ENCODE data around the gene B3GAT1. TPM values are rescaled to one million over a fixed set of nuclear protein-coding genes. Genes with fewer than 3 reads are reported as not detected.

B3GAT1 gene
- polyA plus RNA-seq, 1 of the 3 experiments (the other 2 are of a cell fraction): 0.15 TPM

DNA sequence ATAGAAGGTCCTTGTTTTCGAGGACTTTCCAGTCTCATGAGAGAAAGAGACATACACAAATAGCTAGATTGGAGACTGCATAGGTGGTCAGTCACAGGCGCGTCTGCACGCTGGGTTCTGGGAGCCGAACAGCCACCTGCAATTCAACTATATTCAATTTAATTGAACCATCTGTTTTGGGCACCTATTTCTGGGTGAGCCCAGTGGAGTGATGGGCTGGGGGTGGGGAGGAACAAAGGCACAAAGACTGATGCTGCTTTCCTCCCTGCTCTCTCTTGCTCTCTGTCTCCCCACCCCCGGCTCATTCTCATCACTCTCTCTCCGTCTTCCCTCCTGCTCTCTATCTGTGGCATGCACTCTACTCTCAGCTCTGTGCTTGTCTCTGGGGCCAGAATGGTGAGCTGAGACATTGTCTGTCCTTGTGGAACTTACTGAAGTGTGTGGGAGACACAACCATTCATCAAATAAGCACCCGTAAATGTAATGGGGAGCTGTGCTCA lies 48.1 kb upstream of the B3GAT1 start:
- CTCF ChIA-PET: interaction anchor here (1.1 to 1.5 kb wide), 2 partner anchors 10 to 12 kb away, joined by 3 read pairs; no protein-coding TSS in a partner anchor
- H2AFZ ChIP-seq (ENCODE audit: low read depth): no peak overlapping the region

DNA sequence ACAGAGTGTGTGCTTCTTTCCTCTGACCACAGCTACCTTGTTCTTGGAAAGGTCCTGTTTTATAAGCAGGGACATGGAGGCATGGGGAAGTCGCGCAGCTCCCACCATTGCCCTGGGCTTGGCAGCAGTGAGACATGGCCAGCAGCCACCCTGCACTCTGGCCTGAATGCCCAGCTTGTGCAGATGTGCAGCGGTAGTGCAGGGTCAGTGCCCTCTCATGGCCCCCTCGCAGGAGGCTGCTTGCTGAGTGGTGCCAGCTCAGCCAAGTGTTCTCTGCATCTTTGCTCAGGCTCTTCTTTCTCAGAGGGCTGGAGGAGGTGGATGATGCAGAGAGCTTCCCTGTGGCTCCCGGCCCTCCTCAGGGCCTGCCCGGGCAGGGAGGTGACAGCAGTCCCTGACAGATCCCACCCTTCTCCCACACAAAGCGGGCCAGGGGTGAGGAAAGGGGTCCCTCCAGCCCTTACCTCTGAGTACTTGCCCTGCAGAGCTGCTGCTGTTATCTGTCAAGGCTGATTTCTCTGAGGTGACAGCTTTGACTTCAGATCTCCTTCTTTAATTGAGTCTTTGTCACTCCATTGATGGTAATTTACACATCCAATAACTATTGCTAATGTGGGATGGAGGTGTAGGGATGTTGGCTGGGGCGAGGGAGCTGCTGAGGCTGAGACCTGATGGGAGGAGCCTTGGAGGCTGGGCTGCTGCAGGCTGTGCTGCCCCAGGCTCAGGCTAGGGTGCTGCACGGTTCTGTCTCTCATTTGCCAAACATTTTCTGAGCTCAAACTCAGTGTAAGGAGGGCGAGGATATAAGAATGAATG lies 47.4 kb upstream of the B3GAT1 start:
- Histone ChIP-seq H3K4me3 (ENCODE audit: low read depth in 2 of 2, low read length in 1 of 2) (no peak overlapping the region), H3K36me3 (replicated peaks in 1 of 2; ENCODE audit: control insufficient read depth in 1 of 2, insufficient read depth in 2 of 2, low read length in 1 of 2) (no peaks in the 10 kb centered on the region), H3K4me2 (no peak overlapping the region), H3K9me3 (no peaks in the 10 kb centered on the region), H3F3A (replicated peaks; ENCODE audit: insufficient read depth) (no peaks in the 10 kb centered on the region), H3K27ac (ENCODE audit: low read depth in 2 of 2, low read length in 1 of 2) (no peak overlapping the region), H4K20me1 (ENCODE audit: insufficient read depth) (no peaks in the 10 kb centered on the region), H3K79me2 (ENCODE audit: insufficient read depth) (no peaks in the 10 kb centered on the region), H3K4me1 (ENCODE audit: control insufficient read depth in 1 of 2, insufficient read depth in 2 of 2, low read depth in 1 of 2, low read length in 1 of 2) (peaks cover 0 to 6% of the 10 kb centered on the region in 2 experiments; a peak in 1 of 4 replicates), H3K9ac (no peak overlapping the region), H3K27me3 (ENCODE audit: insufficient read depth) (no peaks in the 10 kb centered on the region), H3K9me2 (no peaks in the 10 kb centered on the region), H2AFZ (ENCODE audit: low read depth) (no peak overlapping the region)
- ChIA-PET CTCF (interaction anchor here (1.5 kb wide), 1 partner anchor 10 kb away, joined by 3 read pairs; no protein-coding TSS in a partner anchor), POLR2A (no interaction called here)
- DNase-seq: no peak
- WGBS (ENCODE audit: low lambda C conversion rate): 19% methylated on average over 8 of the region's 10 CpGs
- no peak for TF ChIP-seq EZH2phosphoT487 (IDR thresholded peaks at IDR 0.05; ENCODE audit: borderline replicate concordance, low read depth)
- no peak for TF ChIP-seq ELF1 (IDR thresholded peaks at IDR 0.05)
- no peak for TF ChIP-seq FOSL2 (IDR thresholded peaks at IDR 0.05; ENCODE audit: borderline replicate concordance, low read depth)
- TF ChIP-seq, protein P1, sequence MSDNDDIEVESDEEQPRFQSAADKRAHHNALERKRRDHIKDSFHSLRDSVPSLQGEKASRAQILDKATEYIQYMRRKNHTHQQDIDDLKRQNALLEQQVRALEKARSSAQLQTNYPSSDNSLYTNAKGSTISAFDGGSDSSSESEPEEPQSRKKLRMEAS (IDR thresholded peaks at IDR 0.05; ENCODE audit: low read depth): no peak
- no peak for TF ChIP-seq NRF1 (IDR thresholded peaks at IDR 0.05; ENCODE audit: low read depth, low read length)
- TF ChIP-seq TAF1 (IDR thresholded peaks at IDR 0.05; ENCODE audit: borderline replicate concordance, low read depth, low read length): no peak
- TF ChIP-seq JUND (IDR thresholded peaks at IDR 0.05): no peak
- TF ChIP-seq GATA2 (CRISPR knock-in tag; IDR thresholded peaks at IDR 0.05): no peak
- no peak for TF ChIP-seq YY1 (IDR thresholded peaks at IDR 0.05; ENCODE audit: low read depth)
- TF ChIP-seq, protein P2, sequence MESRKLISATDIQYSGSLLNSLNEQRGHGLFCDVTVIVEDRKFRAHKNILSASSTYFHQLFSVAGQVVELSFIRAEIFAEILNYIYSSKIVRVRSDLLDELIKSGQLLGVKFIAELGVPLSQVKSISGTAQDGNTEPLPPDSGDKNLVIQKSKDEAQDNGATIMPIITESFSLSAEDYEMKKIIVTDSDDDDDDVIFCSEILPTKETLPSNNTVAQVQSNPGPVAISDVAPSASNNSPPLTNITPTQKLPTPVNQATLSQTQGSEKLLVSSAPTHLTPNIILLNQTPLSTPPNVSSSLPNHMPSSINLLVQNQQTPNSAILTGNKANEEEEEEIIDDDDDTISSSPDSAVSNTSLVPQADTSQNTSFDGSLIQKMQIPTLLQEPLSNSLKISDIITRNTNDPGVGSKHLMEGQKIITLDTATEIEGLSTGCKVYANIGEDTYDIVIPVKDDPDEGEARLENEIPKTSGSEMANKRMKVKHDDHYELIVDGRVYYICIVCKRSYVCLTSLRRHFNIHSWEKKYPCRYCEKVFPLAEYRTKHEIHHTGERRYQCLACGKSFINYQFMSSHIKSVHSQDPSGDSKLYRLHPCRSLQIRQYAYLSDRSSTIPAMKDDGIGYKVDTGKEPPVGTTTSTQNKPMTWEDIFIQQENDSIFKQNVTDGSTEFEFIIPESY (IDR thresholded peaks at IDR 0.05; ENCODE audit: borderline replicate concordance, low read depth): no peak
- TF ChIP-seq, protein P3, sequence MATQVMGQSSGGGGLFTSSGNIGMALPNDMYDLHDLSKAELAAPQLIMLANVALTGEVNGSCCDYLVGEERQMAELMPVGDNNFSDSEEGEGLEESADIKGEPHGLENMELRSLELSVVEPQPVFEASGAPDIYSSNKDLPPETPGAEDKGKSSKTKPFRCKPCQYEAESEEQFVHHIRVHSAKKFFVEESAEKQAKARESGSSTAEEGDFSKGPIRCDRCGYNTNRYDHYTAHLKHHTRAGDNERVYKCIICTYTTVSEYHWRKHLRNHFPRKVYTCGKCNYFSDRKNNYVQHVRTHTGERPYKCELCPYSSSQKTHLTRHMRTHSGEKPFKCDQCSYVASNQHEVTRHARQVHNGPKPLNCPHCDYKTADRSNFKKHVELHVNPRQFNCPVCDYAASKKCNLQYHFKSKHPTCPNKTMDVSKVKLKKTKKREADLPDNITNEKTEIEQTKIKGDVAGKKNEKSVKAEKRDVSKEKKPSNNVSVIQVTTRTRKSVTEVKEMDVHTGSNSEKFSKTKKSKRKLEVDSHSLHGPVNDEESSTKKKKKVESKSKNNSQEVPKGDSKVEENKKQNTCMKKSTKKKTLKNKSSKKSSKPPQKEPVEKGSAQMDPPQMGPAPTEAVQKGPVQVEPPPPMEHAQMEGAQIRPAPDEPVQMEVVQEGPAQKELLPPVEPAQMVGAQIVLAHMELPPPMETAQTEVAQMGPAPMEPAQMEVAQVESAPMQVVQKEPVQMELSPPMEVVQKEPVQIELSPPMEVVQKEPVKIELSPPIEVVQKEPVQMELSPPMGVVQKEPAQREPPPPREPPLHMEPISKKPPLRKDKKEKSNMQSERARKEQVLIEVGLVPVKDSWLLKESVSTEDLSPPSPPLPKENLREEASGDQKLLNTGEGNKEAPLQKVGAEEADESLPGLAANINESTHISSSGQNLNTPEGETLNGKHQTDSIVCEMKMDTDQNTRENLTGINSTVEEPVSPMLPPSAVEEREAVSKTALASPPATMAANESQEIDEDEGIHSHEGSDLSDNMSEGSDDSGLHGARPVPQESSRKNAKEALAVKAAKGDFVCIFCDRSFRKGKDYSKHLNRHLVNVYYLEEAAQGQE (IDR thresholded peaks at IDR 0.05; ENCODE audit: low read depth, low read length): no peak
- TF ChIP-seq POLR2AphosphoS5 (IDR thresholded peaks at IDR 0.05; ENCODE audit: low read depth, low read length): no peak

More for the DNA sequence above, 48.1 kb upstream of the B3GAT1 start:
- H3K27ac ChIP-seq (ENCODE audit: low read depth in 2 of 2, low read length in 1 of 2): no peak overlapping the region
- WGBS (ENCODE audit: low lambda C conversion rate): 57% methylated on average over 7 of the region's 8 CpGs
- H3F3A ChIP-seq (replicated peaks; ENCODE audit: insufficient read depth): no peaks in the 10 kb centered on the region
- no peak overlapping the region for H3K4me2 ChIP-seq
- no peaks in the 10 kb centered on the region for H3K9me3 ChIP-seq
- no peaks in the 10 kb centered on the region for H3K79me2 ChIP-seq (ENCODE audit: insufficient read depth)
- TF ChIP-seq, protein P4, sequence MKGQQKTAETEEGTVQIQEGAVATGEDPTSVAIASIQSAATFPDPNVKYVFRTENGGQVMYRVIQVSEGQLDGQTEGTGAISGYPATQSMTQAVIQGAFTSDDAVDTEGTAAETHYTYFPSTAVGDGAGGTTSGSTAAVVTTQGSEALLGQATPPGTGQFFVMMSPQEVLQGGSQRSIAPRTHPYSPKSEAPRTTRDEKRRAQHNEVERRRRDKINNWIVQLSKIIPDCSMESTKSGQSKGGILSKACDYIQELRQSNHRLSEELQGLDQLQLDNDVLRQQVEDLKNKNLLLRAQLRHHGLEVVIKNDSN (IDR thresholded peaks at IDR 0.05; ENCODE audit: borderline replicate concordance, low read depth): no peak
- TF ChIP-seq FOXJ3 (CRISPR knock-in tag; IDR thresholded peaks at IDR 0.05) (no peak), YY1 (IDR thresholded peaks at IDR 0.05; ENCODE audit: low read depth) (no peak), NFIC (IDR thresholded peaks at IDR 0.05; ENCODE audit: borderline replicate concordance) (no peak), SMC3 (IDR thresholded peaks at IDR 0.05; ENCODE audit: low read depth, low read length) (no peak)
- TF ChIP-seq, protein P5, sequence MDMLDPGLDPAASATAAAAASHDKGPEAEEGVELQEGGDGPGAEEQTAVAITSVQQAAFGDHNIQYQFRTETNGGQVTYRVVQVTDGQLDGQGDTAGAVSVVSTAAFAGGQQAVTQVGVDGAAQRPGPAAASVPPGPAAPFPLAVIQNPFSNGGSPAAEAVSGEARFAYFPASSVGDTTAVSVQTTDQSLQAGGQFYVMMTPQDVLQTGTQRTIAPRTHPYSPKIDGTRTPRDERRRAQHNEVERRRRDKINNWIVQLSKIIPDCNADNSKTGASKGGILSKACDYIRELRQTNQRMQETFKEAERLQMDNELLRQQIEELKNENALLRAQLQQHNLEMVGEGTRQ (IDR thresholded peaks at IDR 0.05; ENCODE audit: borderline replicate concordance, low read depth, low read length): no peak
- TF ChIP-seq, protein P1 (IDR thresholded peaks at IDR 0.05; ENCODE audit: low read depth): no peak
- H3K4me3 ChIP-seq (ENCODE audit: low read depth in 2 of 2, low read length in 1 of 2): no peak overlapping the region
- H3K27me3 ChIP-seq (ENCODE audit: insufficient read depth): no peaks in the 10 kb centered on the region
- POLR2A ChIA-PET: no interaction called here
- H4K20me1 ChIP-seq (ENCODE audit: insufficient read depth): no peaks in the 10 kb centered on the region
- no peak for DNase-seq
- H3K9me2 ChIP-seq: no peaks in the 10 kb centered on the region
- no peaks in the 10 kb centered on the region for H3K36me3 ChIP-seq (replicated peaks in 1 of 2; ENCODE audit: control insufficient read depth in 1 of 2, insufficient read depth in 2 of 2, low read length in 1 of 2)
- H3K4me1 ChIP-seq (ENCODE audit: control insufficient read depth in 1 of 2, insufficient read depth in 2 of 2, low read depth in 1 of 2, low read length in 1 of 2): peaks cover 0 to 6% of the 10 kb centered on the region in 2 experiments; a peak in 1 of 4 replicates
- H3K9ac ChIP-seq: no peak overlapping the region

Measured in SK-N-SH (cell line).